GM12801 (cell line): ENCODE results near the gene CTNNBL1.

ENCODE experiments used
- CTCF ChIP-seq: IDR thresholded peaks from one replicate; pipeline ENCODE4 v1.5.1; 2011; ENCODE audit warnings: control low read depth; ENCODE audit not compliant: insufficient read length; ENCODE audit errors: extremely low read depth

CTNNBL1 gene

DNA sequence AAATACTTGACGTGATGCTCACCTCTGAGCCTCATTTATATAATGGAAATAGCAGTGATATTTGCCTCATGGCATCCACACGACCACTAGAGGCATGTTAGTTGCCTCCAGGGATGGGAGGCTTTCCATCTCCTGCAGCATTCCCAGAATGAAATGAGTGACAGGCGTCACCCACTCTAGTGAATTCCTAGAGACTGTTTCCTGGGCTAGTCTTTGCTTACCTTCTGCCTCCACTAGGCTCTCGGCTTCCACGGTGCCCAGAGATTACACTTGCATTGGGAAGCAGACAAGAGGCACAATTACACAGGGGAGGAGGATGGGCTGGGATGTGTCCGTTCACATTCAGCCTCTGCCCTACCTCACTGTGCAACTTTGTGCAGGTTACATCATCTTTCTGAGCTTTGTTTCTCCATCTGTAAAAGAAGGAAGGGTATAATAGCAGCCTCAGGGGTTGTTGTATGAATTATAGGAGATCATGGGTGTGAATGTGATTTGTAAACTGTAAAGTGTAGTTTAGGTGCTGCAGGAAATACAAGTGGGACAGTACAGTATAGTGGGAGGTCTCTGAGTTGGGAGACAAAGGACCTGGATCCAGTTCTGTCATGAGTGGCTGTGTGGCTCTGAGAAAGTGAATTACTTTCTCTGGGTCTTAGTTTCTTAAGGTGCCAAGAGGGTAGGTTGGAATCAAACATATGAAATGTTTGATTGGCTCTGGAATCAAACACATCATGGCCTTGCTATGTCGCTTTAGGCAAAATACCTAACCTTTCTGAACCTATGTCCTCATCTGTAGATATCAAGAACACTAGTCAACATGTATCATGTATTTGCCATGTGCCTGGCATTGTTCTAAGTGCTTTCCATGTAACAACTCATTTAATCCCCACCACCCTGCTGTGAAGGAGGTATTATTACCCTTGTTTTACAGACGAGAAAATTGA, 205.5 kb downstream of the CTNNBL1 start:
- no peak for TF ChIP-seq CTCF

- TF ChIP-seq CTCF = no peak
Observed at GRCh38 chr20:37901240-37901639, 207.4 kb downstream of the CTNNBL1 start.

DNA sequence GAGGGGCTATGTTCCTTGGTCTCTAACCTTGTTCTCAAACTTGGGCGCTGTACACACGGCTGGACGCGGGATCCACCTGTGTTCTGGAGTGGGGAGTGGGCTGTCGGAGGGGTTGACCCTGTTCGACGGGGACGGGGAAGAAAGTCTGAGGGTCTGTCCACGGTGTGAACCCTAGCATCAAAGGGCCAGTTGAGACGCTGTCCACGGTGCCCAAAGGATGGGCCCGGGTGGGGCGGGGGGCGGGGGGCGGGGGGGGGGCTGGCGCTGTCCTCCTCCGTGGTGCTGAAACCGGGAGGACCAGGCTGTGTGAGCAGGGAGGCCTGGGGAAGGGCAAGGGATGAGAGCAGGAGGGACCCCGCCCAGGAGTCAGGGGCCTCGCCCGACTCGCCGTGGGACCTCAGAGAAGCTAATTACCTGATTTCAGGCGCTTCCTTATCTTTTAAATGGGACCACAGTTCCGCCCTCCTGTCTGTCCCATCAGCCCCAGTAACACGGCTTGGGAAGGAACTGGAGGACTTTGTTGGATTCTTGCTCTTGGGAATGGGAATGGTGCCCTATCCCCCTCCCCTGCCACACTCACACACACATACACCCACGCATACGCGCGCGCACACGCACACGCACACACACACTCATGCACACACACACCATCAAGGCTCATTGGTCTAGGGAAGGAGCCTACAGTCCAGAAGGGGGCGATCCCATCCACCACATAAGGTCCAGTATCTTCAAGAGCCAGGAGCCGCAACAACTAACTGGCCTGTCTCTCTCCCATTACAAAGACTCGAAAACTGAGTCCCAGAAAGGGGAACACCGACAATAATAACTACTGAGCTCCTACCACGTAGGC, 208.0 kb downstream of the CTNNBL1 start:
- no peak for TF ChIP-seq CTCF

DNA sequence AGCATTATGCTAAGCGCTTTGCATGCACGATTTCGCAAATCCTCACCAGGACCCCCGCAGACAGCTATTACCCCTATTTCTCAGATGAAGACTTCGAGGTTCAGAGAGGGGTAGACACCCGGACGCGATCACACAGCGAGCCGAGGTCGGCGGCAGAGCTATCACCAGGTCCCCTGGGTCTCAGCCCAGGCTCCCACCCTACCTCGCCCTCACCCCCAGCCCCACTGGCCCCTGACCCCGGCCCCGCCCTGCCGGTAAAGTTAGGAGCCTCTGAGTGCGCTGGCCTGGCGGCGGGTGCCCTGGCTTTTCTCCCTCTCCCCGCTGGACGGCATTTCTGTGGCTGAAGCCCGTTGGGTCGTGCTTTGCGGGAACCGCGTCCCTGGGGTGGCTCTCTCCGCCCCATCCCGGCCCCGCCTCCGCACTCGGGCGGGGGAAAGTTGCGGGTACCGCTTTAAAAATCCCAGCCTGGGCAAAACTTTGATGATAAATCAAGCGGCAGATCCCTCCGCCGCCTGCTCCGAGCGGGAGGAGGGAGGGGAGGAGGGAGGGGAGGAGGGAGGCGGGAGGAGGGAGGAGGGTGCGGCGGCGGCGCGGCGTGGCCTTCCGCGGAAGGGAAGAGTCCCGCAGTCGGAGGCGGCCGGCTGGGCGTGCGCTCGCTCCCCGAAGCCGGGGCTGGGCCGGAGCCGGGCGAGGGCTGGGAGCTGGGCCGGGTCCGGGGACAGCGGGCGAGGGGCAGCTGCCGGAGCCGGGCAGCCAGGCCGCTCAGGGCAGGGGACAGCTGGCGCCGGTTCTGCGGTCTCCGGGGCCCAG, 208.9 kb downstream of the CTNNBL1 start, which contains the start of gene VSTM2L:
Gene VSTM2L (plus strand): TSS at position 624 of the 810 bp plus-strand sequence. CDS start 224 bp downstream, outside the sequence.
- no peak for TF ChIP-seq CTCF

DNA sequence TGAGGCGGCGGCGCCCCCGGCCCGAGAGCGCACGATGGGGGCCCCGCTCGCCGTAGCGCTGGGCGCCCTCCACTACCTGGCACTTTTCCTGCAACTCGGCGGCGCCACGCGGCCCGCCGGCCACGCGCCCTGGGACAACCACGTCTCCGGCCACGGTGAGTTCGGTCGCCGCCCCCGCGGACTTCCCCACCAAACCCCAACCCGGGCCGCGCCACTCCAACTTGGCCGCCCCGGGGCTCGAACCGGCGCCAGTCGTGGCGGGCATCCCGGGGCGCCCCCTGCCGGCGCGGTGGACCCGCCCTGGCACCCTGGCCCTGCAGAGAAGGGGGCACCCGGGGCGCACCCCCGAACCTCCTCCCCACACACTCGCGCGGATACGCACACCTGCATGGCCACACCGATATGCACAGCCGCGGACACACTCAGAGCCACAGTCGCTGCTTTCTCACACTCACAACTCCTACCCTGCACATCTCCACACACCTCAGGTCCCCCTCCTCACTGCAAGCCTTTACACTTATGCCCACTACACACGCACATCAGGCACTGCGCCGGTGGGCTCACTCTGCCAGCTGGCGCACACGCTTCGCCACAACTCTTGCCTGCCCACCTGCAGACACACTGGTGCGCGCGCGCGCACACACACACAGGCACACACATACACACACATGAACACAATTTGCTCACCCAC, 209.6 kb downstream of the CTNNBL1 start:
- TF ChIP-seq CTCF = no peak

DNA sequence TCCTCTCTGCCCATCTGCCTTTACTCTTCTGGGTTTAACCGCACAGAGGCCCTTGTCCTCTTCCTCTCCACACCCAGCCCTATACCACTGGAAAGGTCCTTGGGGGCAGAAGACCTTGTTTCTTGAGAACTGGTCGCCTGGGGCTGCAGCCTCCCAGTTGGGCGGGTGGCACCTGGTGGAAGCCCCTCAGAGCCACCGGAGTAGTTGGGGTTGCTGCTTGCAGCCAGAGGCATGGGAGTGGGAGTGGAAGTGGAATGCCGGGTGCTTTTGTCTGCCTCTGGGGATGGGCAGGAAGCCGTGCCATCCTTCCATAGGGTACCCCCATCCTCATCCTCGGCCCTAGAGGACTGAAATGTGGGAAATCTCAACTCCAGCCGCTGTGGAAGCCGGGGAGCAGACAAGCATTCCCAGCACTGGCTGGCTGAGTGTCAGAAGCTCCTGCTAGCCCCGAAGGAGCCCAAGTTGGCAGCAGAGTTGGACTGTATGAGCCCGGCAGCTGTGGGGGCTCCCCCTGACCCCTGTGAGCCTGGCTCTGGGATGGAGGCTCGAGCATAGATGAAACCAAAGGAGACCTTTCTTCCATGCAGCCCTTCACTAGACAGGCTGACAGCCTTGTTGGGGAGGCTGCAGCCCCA, 210.3 kb downstream of the CTNNBL1 start:
- TF ChIP-seq CTCF = no peak
